ENCODE results near the gene ARL6IP4.

Gene ARL6IP4

DNA sequence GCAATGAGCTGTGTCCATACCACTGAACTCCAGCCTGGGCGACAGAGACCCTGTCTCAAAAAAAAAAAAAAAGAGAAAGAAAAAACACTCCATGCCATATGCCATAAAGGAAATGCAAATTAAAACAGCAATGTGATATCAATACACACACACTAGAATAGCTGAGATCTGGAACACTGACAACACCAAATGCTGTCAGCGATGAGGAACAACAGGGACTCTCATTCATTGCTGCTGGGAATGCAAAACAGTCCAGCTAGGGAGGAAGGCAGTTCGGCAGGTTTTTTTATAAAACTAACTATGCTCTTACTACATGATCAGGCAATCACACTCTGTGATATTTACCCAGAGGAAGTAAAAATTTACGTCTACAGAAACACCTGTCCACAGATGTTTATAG lies 10.8 kb upstream of the ARL6IP4 start:
- Histone ChIP-seq H2AFZ (ENCODE audit: low read length) (no peak overlapping the region), H3K9ac (ENCODE audit: low read length) (no peak overlapping the region), H3K4me3 (ENCODE audit: low read length) (no peak overlapping the region), H3K79me2 (ENCODE audit: low read length) (no peaks in the 10 kb centered on the region), H3K9me2 (replicated peaks; ENCODE audit: insufficient read depth, low read length) (no peaks in the 10 kb centered on the region), H3K36me3 (replicated peaks; ENCODE audit: insufficient read depth, low read length) (no peaks in the 10 kb centered on the region), H3F3A (ENCODE audit: insufficient read depth, low read length) (0 out of 2 replicates have a peak, but pooled peaks cover under 1% of the 10 kb centered on the region), H3K4me2 (ENCODE audit: low read depth, low read length) (no peak overlapping the region), H3K27ac (ENCODE audit: low read length) (no peak overlapping the region), H3K4me1 (ENCODE audit: low read length) (peaks cover 3% of the 10 kb centered on the region; the same call in 1 of the 2 replicates), H3K27me3 (replicated peaks; ENCODE audit: insufficient read depth, low read length) (no peaks in the 10 kb centered on the region), H4K20me1 (ENCODE audit: insufficient read depth, low read length) (no peaks in the 10 kb centered on the region), H3K9me3 (replicated peaks; ENCODE audit: insufficient read depth, low read length) (no peaks in the 10 kb centered on the region)
- DNase-seq = no peak
- TF ChIP-seq EZH2phosphoT487 (IDR thresholded peaks at IDR 0.05; ENCODE audit: low read length) = no peak
- TF ChIP-seq EZH2 (optimal IDR thresholded peaks at IDR 0.05; ENCODE audit: low read depth, low read length) = no peak
- TF ChIP-seq, protein P1, sequence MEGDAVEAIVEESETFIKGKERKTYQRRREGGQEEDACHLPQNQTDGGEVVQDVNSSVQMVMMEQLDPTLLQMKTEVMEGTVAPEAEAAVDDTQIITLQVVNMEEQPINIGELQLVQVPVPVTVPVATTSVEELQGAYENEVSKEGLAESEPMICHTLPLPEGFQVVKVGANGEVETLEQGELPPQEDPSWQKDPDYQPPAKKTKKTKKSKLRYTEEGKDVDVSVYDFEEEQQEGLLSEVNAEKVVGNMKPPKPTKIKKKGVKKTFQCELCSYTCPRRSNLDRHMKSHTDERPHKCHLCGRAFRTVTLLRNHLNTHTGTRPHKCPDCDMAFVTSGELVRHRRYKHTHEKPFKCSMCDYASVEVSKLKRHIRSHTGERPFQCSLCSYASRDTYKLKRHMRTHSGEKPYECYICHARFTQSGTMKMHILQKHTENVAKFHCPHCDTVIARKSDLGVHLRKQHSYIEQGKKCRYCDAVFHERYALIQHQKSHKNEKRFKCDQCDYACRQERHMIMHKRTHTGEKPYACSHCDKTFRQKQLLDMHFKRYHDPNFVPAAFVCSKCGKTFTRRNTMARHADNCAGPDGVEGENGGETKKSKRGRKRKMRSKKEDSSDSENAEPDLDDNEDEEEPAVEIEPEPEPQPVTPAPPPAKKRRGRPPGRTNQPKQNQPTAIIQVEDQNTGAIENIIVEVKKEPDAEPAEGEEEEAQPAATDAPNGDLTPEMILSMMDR (IDR thresholded peaks at IDR 0.05; ENCODE audit: low read length) = no peak

DNA sequence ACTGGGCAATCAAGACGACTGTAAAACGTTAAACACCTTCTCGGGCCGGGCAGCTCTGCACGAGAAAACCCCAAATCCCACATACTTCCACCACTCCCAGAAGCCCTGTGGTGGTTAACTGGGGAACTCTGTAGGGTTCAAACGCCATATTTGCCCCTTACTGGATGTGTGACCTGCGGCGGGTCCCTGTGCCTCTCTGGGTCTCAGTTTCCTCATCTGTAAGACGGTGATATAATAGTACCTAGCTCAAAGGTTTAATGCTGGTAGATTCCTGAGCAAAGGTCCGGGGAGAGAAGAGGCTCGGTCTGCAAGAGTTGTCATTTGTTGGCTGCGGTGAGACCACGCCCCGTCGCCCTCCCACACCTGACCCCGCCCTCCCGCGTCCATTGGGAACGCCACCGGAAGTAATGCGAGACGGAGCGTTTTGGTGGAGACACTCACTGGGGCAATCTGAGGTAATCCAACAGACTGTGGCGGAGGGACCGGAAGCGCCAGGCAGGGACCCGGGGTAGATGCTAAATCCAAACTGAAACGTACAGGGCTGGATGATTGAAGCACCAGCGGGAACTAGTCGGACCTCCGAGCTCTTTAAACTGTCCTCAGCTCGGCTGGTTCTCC lies 6.1 kb upstream of the ARL6IP4 start:
- Histone ChIP-seq H3K36me3 (replicated peaks; ENCODE audit: insufficient read depth, low read length) (no peaks in the 10 kb centered on the region), H3K4me3 (ENCODE audit: low read length) (peak overlapping the region; percentile 93), H3K4me1 (ENCODE audit: low read length) (no peaks in the 10 kb centered on the region), H3K4me2 (ENCODE audit: low read depth, low read length) (peak overlapping the region; percentile 72), H3K79me2 (ENCODE audit: low read length) (peaks cover 19% of the 10 kb centered on the region), H3K9me2 (replicated peaks; ENCODE audit: insufficient read depth, low read length) (no peaks in the 10 kb centered on the region), H3K9me3 (replicated peaks; ENCODE audit: insufficient read depth, low read length) (no peaks in the 10 kb centered on the region), H2AFZ (ENCODE audit: low read length) (peak overlapping the region; percentile 99), H4K20me1 (ENCODE audit: insufficient read depth, low read length) (no peaks in the 10 kb centered on the region), H3F3A (ENCODE audit: insufficient read depth, low read length) (0 out of 2 replicates have a peak, but pooled peaks cover 2% of the 10 kb centered on the region), H3K27me3 (replicated peaks; ENCODE audit: insufficient read depth, low read length) (no peaks in the 10 kb centered on the region), H3K27ac (ENCODE audit: low read length) (peak overlapping the region; percentile 92), H3K9ac (ENCODE audit: low read length) (peak overlapping the region; percentile 99)
- DNase-seq = peak; percentile 93
- TF ChIP-seq, protein P1 (IDR thresholded peaks at IDR 0.05; ENCODE audit: low read length) = no peak
- no peak for TF ChIP-seq EZH2 (optimal IDR thresholded peaks at IDR 0.05; ENCODE audit: low read depth, low read length)
- no peak for TF ChIP-seq EZH2phosphoT487 (IDR thresholded peaks at IDR 0.05; ENCODE audit: low read length)

DNA sequence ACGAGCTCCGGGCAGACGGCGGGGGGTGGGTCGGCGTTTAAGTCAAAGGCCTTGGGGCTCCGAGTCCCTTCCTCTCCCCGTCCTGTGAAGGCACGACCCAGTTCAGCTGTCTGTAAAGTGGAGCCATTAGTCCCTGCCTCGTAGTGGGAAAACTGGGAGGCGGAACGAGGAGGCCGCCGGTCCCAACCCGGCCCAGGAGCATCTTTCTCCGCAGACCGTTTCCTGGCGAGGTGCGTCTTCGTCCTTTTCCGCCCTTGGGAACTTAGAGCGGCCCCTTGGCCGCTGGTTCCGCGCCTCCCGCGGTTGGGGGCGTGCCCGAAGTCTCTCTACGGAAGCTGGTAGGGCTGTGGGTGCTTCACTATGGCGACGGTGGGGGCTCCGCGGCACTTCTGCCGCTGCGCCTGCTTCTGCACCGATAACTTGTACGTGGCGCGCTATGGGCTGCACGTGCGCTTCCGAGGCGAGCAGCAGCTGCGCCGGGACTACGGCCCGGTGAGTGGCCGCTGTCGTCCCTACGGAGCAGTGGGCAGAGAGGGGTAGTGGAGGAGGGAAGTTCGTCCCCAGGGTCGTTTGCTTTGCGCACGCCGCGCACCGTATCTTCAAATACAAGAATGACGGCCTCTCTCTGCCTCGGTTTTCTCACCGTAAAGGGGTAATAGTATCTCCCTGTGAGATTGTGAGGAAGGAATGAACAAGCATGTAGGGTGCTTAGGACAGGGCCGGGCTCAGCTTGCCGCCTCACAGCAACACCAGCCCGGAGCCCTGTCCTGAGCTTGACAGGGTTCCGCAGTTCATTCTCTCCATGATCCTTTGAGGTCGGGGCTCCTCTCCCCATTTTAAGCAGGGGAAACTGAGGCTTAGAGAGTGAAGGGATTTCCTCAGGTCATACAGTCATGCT lies 5.3 kb upstream of the ARL6IP4 start, which contains the start of gene OGFOD2:
Gene OGFOD2 (plus strand): TSS at position 353 of the 898 bp plus-strand sequence. CDS start 8 bp downstream, at position 361.
- peak within 1 kb of the TSS; percentile 88 for H3K4me2 ChIP-seq (ENCODE audit: low read depth, low read length)
- no peaks in the 10 kb centered on the region for H3K27me3 ChIP-seq (replicated peaks; ENCODE audit: insufficient read depth, low read length)
- no peaks in the 10 kb centered on the region for H4K20me1 ChIP-seq (ENCODE audit: insufficient read depth, low read length)
- no peaks in the 10 kb centered on the region for H3K36me3 ChIP-seq (replicated peaks; ENCODE audit: insufficient read depth, low read length)
- H2AFZ ChIP-seq (ENCODE audit: low read length) = peak within 1 kb of the TSS; percentile 99
- DNase-seq = peak; percentile 88
- peak within 1 kb of the TSS; percentile 93 for H3K4me3 ChIP-seq (ENCODE audit: low read length)
- no peaks in the 10 kb centered on the region for H3K4me1 ChIP-seq (ENCODE audit: low read length)
- H3K79me2 ChIP-seq (ENCODE audit: low read length) = peaks cover 20% of the 10 kb centered on the region
- peak within 1 kb of the TSS; percentile 92 for H3K27ac ChIP-seq (ENCODE audit: low read length)
- no peaks in the 10 kb centered on the region for H3K9me3 ChIP-seq (replicated peaks; ENCODE audit: insufficient read depth, low read length)
- no peak for TF ChIP-seq EZH2 (optimal IDR thresholded peaks at IDR 0.05; ENCODE audit: low read depth, low read length)
- TF ChIP-seq EZH2phosphoT487 (IDR thresholded peaks at IDR 0.05; ENCODE audit: low read length) = no peak
- TF ChIP-seq, protein P1 (IDR thresholded peaks at IDR 0.05; ENCODE audit: low read length) = no peak
- H3K9me2 ChIP-seq (replicated peaks; ENCODE audit: insufficient read depth, low read length) = no peaks in the 10 kb centered on the region
- peak within 1 kb of the TSS; percentile 99 for H3K9ac ChIP-seq (ENCODE audit: low read length)
- H3F3A ChIP-seq (ENCODE audit: insufficient read depth, low read length) = 0 out of 2 replicates have a peak, but pooled peaks cover 2% of the 10 kb centered on the region

Data from MM.1S (cell line).